ENCODE data around the gene REV1.

REV1 gene

DNA sequence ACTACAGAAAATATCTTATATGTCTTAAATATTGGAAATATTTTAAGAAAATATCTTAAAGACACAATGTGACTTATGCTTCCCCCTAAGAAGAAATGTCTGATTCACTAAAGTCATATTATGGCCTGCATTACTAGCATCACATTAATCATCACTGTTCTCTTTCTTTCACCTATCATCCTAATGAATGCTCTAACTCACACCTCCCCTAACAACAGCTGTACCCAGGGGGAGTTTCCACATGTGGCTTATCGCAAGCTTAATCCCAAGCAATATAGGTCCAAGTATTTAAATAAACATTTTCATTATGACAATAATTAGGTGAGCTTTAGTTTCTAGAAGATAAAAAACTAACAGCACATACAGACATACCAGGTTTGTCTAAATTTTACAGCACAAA lies 39.6 kb downstream of the REV1 start:
- TF ChIP-seq GATA1 (IDR thresholded peaks at IDR 0.05; ENCODE audit: low read depth, low read length) (no peak), POLR2A (IDR thresholded peaks at IDR 0.05; ENCODE audit: low read length) (no peak)
- DNase-seq = no peak

DNA sequence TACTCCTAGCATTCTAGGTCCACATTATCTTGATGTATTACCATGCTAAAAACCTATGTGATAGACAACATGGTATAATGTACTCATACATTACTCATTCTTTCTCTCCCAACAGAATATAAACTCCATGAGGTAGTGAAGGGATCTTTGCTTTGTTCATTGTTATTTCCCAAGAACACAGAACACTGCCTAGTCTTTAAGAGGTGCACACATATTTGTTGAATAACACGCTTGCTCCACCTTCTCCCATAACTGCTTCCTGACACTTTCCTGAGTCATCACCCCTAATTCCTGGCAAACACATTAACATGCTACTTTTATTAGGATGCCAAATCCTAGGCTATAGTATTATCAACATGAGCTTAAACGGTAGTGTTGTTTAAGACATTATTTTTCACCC lies 41.3 kb downstream of the REV1 start:
- no peak for DNase-seq
- no peak for TF ChIP-seq GATA1 (IDR thresholded peaks at IDR 0.05; ENCODE audit: low read depth, low read length)
- no peak for TF ChIP-seq POLR2A (IDR thresholded peaks at IDR 0.05; ENCODE audit: low read length)

- no peak for DNase-seq
- TF ChIP-seq POLR2A (IDR thresholded peaks at IDR 0.05; ENCODE audit: low read length) (no peak), GATA1 (IDR thresholded peaks at IDR 0.05; ENCODE audit: low read depth, low read length) (no peak)
Measured at GRCh38 chr2:99445065-99445464, 44.8 kb downstream of the REV1 start.

DNA sequence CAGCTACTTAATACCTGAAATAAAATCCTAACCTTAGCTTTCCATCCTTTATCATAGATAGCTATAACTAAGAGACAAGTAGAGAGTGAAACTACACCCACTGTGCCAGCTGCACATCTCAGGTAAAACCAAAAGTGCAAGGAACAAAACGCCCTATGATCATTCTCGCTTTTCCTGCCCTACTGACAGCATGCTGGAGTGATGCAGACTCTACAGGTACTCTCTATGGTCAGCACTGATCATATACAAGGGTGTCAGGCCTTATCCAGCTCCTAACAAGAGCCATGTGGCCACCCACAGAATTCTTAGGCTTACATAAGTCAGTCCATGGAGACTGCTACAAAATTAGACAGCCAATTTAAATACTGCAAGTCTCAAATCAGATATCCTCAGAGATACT lies 45.6 kb downstream of the REV1 start:
- TF ChIP-seq GATA1 (IDR thresholded peaks at IDR 0.05; ENCODE audit: low read depth, low read length) (no peak), POLR2A (IDR thresholded peaks at IDR 0.05; ENCODE audit: low read length) (no peak)
- no peak for DNase-seq

DNA sequence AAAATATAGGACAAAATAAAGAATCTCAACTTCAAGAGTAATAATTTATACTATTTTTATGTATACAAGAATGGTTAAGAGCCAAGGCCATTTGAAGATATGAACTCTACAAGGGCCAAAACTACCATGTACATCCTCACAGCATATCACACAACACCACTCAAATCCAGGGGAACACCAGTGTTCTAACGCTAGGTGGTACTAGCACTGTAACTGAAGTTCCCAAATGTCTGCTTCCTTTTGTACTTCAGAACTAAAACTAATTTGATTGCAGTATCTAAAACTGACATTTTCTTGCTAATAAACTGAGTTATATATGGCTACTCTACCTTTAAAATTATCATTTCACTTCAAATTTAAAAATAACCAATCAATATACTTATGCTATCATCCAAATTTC lies 47.0 kb downstream of the REV1 start:
- TF ChIP-seq GATA1 (IDR thresholded peaks at IDR 0.05; ENCODE audit: low read depth, low read length) = no peak
- no peak for TF ChIP-seq POLR2A (IDR thresholded peaks at IDR 0.05; ENCODE audit: low read length)
- peak; percentile 45 to 52 for DNase-seq

GRCh38 chr2:99439971-99440505 lies 49.8 kb downstream of the REV1 start:
- no peak for TF ChIP-seq POLR2A (IDR thresholded peaks at IDR 0.05; ENCODE audit: low read length)
- TF ChIP-seq GATA1 (IDR thresholded peaks at IDR 0.05; ENCODE audit: low read depth, low read length) = no peak
- no peak for DNase-seq

DNA sequence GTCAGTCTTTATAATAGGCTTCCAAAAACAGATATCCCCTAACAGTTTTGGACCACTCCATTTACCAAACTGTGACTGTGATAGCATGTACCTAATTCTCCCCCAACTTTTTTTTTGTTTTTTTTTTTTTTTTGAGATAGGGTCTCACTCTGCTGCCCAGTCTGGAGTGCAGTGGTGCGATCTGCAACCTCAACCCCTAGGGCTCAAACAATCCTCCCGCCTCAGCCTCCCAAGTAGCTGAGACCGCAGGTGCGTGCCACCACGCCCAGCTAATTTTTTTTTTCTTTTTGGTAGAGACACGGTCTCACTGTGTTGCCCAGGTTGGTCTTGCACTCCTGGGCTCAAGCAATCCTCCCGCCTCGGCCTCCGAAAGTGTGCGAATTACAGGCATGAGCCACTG lies 52.9 kb downstream of the REV1 start:
- DNase-seq = no peak
- no peak for TF ChIP-seq GATA1 (IDR thresholded peaks at IDR 0.05; ENCODE audit: low read depth, low read length)
- TF ChIP-seq POLR2A (IDR thresholded peaks at IDR 0.05; ENCODE audit: low read length) = no peak

DNA sequence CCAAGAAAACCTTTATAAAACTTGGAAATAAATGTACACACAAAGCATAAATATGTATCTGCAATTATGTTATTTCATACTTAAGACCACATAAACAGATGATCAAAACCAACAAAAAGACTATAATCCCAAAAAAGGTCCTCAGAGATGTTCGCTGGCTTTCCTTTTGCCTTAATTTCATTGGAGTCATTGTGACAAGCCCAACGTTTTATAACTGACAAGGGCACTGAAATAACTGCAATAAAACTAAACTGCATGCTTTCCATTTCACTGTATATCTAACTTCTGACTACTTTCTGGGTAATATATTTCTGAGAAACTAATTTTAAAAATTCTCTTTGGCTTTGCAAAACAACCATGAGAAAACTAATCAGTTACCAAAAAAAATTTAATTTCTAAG lies 56.5 kb downstream of the REV1 start:
- no peak for DNase-seq
- no peak for TF ChIP-seq GATA1 (IDR thresholded peaks at IDR 0.05; ENCODE audit: low read depth, low read length)
- no peak for TF ChIP-seq POLR2A (IDR thresholded peaks at IDR 0.05; ENCODE audit: low read length)

- no peak for TF ChIP-seq POLR2A (IDR thresholded peaks at IDR 0.05; ENCODE audit: low read length)
- TF ChIP-seq GATA1 (IDR thresholded peaks at IDR 0.05; ENCODE audit: low read depth, low read length) = no peak
- DNase-seq = no peak
Measured at GRCh38 chr2:99431587-99432275, 58.1 kb downstream of the REV1 start.

DNA sequence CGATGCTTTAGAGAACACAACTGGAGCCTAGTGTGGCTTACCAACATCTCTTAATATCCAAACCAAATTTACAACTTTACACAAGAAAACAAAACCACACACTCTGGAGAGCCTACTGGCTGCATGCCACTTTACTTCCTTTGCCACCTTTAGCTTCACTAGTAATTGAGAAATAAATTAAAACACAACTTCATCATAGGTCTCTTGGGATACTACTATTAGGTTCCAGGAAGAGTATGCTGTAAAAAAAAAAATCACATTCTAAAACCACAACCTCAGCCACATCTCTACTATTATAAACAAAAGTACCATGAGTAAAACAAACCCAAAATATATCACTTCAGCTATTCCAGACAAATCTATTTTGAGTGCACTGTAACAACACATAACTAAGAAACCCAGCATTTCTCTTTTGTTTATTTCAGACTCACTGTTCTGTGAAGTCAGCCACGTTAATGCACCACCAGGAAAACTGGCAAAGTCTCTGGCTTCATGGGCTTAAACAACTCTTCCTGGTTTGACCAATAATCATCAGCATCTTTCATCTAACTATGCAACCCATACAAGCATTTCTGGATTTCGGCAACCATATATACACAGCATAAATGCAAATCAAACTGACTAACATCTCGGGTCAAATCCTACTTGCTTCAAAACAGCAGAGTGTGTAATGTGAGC lies 59.1 kb downstream of the REV1 start:
- no peak for DNase-seq
- TF ChIP-seq GATA1 (IDR thresholded peaks at IDR 0.05; ENCODE audit: low read depth, low read length) (no peak), POLR2A (IDR thresholded peaks at IDR 0.05; ENCODE audit: low read length) (no peak)

DNA sequence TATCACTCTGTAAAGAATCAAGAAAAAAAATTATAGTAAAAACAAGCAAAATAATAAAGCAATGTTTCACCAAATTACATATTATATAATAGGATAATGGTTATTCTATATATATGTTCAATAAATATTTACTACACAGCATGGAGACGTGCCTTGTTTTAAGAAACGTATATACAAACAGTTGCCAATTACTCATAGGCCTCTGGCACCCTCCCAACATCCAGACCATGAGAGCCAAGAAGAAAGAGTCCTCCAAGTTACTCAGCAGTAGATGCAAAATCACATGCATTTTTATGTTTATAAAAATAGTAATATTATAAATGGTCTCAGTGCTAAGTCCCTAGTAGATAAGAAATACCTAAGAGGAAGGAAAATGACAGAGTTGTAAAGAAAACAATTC lies 64.8 kb downstream of the REV1 start:
- TF ChIP-seq GATA1 (IDR thresholded peaks at IDR 0.05; ENCODE audit: low read depth, low read length) (no peak), POLR2A (IDR thresholded peaks at IDR 0.05; ENCODE audit: low read length) (no peak)
- peak in 1 of 2 experiments; percentile 17 for DNase-seq

DNA sequence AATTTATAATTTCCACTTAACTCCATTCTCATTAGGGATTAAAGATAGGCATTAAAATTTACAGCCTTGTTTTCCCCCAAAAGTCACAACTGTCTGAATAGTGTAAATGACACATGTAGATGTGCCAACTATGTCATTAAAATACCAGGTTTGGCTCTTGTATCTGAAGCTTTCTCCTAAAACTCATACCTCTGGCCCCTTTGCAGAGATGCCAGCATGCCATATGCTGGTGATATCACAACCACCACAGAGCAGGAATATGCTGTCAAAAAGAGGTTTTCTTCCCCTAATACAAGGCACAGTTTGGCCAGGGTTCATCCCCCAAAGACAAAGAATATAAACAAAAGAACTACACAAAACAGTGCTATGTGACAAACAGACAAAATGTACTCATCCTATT lies 65.4 kb downstream of the REV1 start:
- TF ChIP-seq POLR2A (IDR thresholded peaks at IDR 0.05; ENCODE audit: low read length) (no peak), GATA1 (IDR thresholded peaks at IDR 0.05; ENCODE audit: low read depth, low read length) (no peak)
- DNase-seq = no peak

DNA sequence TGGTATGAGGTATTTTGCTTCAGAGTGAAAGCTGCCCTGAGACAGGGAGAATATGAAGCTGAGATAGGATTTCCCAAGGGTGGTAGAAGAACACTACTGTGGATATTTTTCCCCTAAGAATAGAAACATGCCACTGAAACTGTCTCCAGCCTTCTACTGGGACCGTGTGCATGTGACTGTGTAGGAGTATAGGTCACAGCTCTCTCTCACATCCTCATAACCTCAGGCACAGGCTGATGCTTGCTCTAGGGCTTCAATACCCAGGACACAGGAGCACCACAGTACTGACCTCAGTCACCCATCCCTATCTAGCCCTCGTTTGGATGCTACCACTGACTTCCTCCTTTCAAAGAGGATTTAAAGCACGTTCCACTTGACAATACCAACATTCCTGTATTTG lies 67.2 kb downstream of the REV1 start:
- DNase-seq = no peak
- TF ChIP-seq POLR2A (IDR thresholded peaks at IDR 0.05; ENCODE audit: low read length) = no peak
- no peak for TF ChIP-seq GATA1 (IDR thresholded peaks at IDR 0.05; ENCODE audit: low read depth, low read length)

DNA sequence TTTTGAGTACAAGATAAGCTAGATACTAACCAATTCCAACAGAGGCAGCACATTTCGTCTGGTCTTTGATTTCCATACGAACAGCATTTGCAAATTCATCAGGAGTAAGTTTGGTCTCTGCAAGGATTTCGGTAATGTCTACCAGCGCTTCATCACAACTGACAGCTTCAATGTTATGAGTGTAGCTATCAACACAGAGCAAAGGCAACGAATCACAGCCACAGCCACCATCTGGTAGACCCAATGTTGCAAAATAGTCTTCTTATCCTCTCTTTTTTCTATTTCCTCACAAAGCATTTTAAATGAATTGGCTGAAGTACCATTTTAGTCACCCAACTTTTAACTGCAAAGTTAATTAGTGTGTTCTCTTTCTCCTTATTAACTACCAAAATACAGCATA lies 68.3 kb downstream of the REV1 start:
- no peak for TF ChIP-seq GATA1 (IDR thresholded peaks at IDR 0.05; ENCODE audit: low read depth, low read length)
- TF ChIP-seq POLR2A (IDR thresholded peaks at IDR 0.05; ENCODE audit: low read length) = no peak
- no peak for DNase-seq

DNA sequence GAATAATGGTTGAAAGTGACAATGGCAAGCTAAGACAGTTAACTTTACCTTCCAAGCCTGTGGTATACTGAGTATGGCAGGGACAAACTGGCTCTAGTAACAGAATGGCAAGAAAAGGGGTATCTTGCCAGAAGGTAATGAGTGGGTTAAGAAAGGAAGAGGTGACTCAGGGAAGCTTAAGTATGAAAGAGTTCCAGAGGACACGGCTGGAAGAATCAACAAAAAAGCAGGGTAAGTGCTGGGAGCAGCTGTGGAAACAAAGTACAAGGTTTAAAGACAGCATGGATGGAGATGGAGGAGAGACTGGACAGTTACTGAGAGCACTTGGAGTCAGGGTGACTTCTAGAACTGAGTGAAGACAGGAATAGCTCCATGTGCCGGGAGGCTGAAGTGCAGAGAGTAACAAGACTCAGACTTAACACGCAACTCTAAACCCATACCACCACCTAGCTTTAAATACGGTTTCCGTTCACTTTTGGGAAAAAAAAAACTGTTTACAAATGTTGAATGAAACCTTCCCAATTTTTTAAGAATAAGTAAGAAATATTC lies 69.0 kb downstream of the REV1 start:
- TF ChIP-seq POLR2A (IDR thresholded peaks at IDR 0.05; ENCODE audit: low read length) = no peak
- DNase-seq = no peak
